ENCODE data around the gene SHF.

Gene SHF

GRCh38 chr15:45231864-45232562, 44.2 kb upstream of the SHF start:
- H3K27me3 ChIP-seq (ENCODE audit: control insufficient read depth, low read length): no peaks in the 10 kb centered on the region
- H4K20me1 ChIP-seq (ENCODE audit: control insufficient read depth, insufficient read depth, low read depth, low read length): no peaks in the 10 kb centered on the region
- TF ChIP-seq CTCF (IDR thresholded peaks at IDR 0.05; ENCODE audit: low read depth, low read length, poor library complexity, severe bottlenecking): no peak
- TF ChIP-seq EZH2phosphoT487 (IDR thresholded peaks at IDR 0.05; ENCODE audit: borderline replicate concordance, low read length): no peak
- no peaks in the 10 kb centered on the region for H3K9me2 ChIP-seq (replicated peaks; ENCODE audit: control insufficient read depth, low read length)
- H3F3A ChIP-seq (ENCODE audit: control insufficient read depth, insufficient read depth): no peaks in the 10 kb centered on the region
- no peaks in the 10 kb centered on the region for H3K4me1 ChIP-seq (ENCODE audit: control insufficient read depth, low read length)
- no peaks in the 10 kb centered on the region; the same call in 1 of the 2 replicates for H3K9me3 ChIP-seq (ENCODE audit: control insufficient read depth, insufficient read depth, low read length)
- no peaks in the 10 kb centered on the region for H3K36me3 ChIP-seq (ENCODE audit: control insufficient read depth, low read length)
- no peak overlapping the region for H3K4me2 ChIP-seq (ENCODE audit: low read length)
- no peak overlapping the region for H3K4me3 ChIP-seq (ENCODE audit: low read length)
- H3K79me2 ChIP-seq (ENCODE audit: control insufficient read depth, low read length): no peaks in the 10 kb centered on the region
- no peak overlapping the region for H3K27ac ChIP-seq (ENCODE audit: low read depth, low read length)

GRCh38 chr15:45231132-45231531, 43.4 kb upstream of the SHF start:
- no peaks in the 10 kb centered on the region for H3K4me1 ChIP-seq (ENCODE audit: control insufficient read depth, low read length)
- H3K9me3 ChIP-seq (ENCODE audit: control insufficient read depth, insufficient read depth, low read length): no peaks in the 10 kb centered on the region; the same call in 1 of the 2 replicates
- no peaks in the 10 kb centered on the region for H3K27me3 ChIP-seq (ENCODE audit: control insufficient read depth, low read length)
- no peak overlapping the region for H3K4me3 ChIP-seq (ENCODE audit: low read length)
- no peaks in the 10 kb centered on the region for H3F3A ChIP-seq (ENCODE audit: control insufficient read depth, insufficient read depth)
- TF ChIP-seq EZH2phosphoT487 (IDR thresholded peaks at IDR 0.05; ENCODE audit: borderline replicate concordance, low read length) (no peak), CTCF (IDR thresholded peaks at IDR 0.05; ENCODE audit: low read depth, low read length, poor library complexity, severe bottlenecking) (no peak)
- no peaks in the 10 kb centered on the region for H4K20me1 ChIP-seq (ENCODE audit: control insufficient read depth, insufficient read depth, low read depth, low read length)
- no peaks in the 10 kb centered on the region for H3K79me2 ChIP-seq (ENCODE audit: control insufficient read depth, low read length)
- H3K9me2 ChIP-seq (replicated peaks; ENCODE audit: control insufficient read depth, low read length): no peaks in the 10 kb centered on the region
- no peak overlapping the region for H3K4me2 ChIP-seq (ENCODE audit: low read length)
- no peak overlapping the region for H3K27ac ChIP-seq (ENCODE audit: low read depth, low read length)
- H3K36me3 ChIP-seq (ENCODE audit: control insufficient read depth, low read length): no peaks in the 10 kb centered on the region

- no peaks in the 10 kb centered on the region for H4K20me1 ChIP-seq (ENCODE audit: control insufficient read depth, insufficient read depth, low read depth, low read length)
- no peak overlapping the region for H3K27ac ChIP-seq (ENCODE audit: low read depth, low read length)
- no peak for TF ChIP-seq EZH2phosphoT487 (IDR thresholded peaks at IDR 0.05; ENCODE audit: borderline replicate concordance, low read length)
- TF ChIP-seq CTCF (IDR thresholded peaks at IDR 0.05; ENCODE audit: low read depth, low read length, poor library complexity, severe bottlenecking): no peak
- H3K4me3 ChIP-seq (ENCODE audit: low read length): no peak overlapping the region
- no peaks in the 10 kb centered on the region for H3K9me2 ChIP-seq (replicated peaks; ENCODE audit: control insufficient read depth, low read length)
- no peak overlapping the region for H3K4me2 ChIP-seq (ENCODE audit: low read length)
- no peaks in the 10 kb centered on the region for H3F3A ChIP-seq (ENCODE audit: control insufficient read depth, insufficient read depth)
- no peaks in the 10 kb centered on the region for H3K27me3 ChIP-seq (ENCODE audit: control insufficient read depth, low read length)
- no peaks in the 10 kb centered on the region; the same call in 1 of the 2 replicates for H3K9me3 ChIP-seq (ENCODE audit: control insufficient read depth, insufficient read depth, low read length)
- H3K36me3 ChIP-seq (ENCODE audit: control insufficient read depth, low read length): no peaks in the 10 kb centered on the region
- no peaks in the 10 kb centered on the region for H3K4me1 ChIP-seq (ENCODE audit: control insufficient read depth, low read length)
- H3K79me2 ChIP-seq (ENCODE audit: control insufficient read depth, low read length): no peaks in the 10 kb centered on the region
Observed at GRCh38 chr15:45230245-45230965, 42.6 kb upstream of the SHF start.
